HepG2 (cell line): ENCODE data around the gene TLE2. TPM values are rescaled to one million over a fixed set of nuclear protein-coding genes. Genes with fewer than 3 reads are reported as not detected.

Experiments used
- ADNP ChIP-seq: sonication (generic); formaldehyde crosslinking; IDR thresholded peaks from 2 replicates; pipeline ENCODE4 v1.4.0; 2020; ENCODE audit warnings: missing genetic modification reagents
- FOXA3 ChIP-seq: IDR thresholded peaks from 2 replicates; pipeline ENCODE4 v1.6.1; 2016; ENCODE audit warnings: missing genetic modification reagents, missing compliant biosample characterization
- HBP1 ChIP-seq: IDR thresholded peaks from 2 replicates; pipeline ENCODE4 v1.6.1; 2016; ENCODE audit warnings: low read depth, control low read depth
- JUND ChIP-seq: sonication (generic); formaldehyde crosslinking; IDR thresholded peaks from 2 replicates; pipeline ENCODE4 v1.8.0; 2022; ENCODE audit warnings: mild to moderate bottlenecking, missing genetic modification reagents
- MED1 ChIP-seq: sonication (generic); formaldehyde crosslinking; IDR thresholded peaks from 2 replicates; pipeline ENCODE4 v1.4.0; 2020; ENCODE audit warnings: missing genetic modification reagents
- PATZ1 ChIP-seq: sonication (generic); formaldehyde crosslinking; IDR thresholded peaks from 2 replicates; pipeline ENCODE4 v1.4.0; 2020; ENCODE audit warnings: missing genetic modification reagents
- PHF21A ChIP-seq: sonication (generic); formaldehyde crosslinking; IDR thresholded peaks from 2 replicates; pipeline ENCODE4 v1.5.0; 2020; ENCODE audit warnings: mild to moderate bottlenecking, missing genetic modification reagents
- ZMYM2 ChIP-seq: sonication (generic); formaldehyde crosslinking; IDR thresholded peaks from 2 replicates; pipeline ENCODE4 v1.8.0; 2022; ENCODE audit warnings: mild to moderate bottlenecking, missing genetic modification reagents
- polyA plus RNA-seq, 8 experiments: library from polyadenylated mRNA; depleted of rRNA in 3 of 8; stranded (reverse) in 7 of 8; unstranded in 1 of 8; fragments of >200 nt; fragmentation: Illumina TruSeq in 4 of 8; extraction: Trizol in 4 of 8; gene quantifications; 2 replicates each; pipeline versions ENCODE4 v1.2.1 to v1.2.3, GENCODE V29; 2011 to 2016; ENCODE audit warnings: low read depth in 4 of 8, missing spikeins in 1 of 8, mixed read lengths in 1 of 8; ENCODE audit not compliant: insufficient read depth in 1 of 8
- total RNA-seq, 5 experiments: library from RNA; depleted of rRNA; stranded (reverse); fragments of >200 nt; fragmentation: Illumina TruSeq; extraction: Trizol; gene quantifications; 2 replicates each; pipeline ENCODE4 v1.2.3, GENCODE V29; 2016; ENCODE audit warnings: low read depth in 1 of 5
- TF ChIP-seq, protein P1 (sequence below): sonication (generic); formaldehyde crosslinking; IDR thresholded peaks from 2 replicates; pipeline ENCODE4 v1.4.0; 2020; ENCODE audit warnings: mild to moderate bottlenecking, missing genetic modification reagents
- TF ChIP-seq, protein P2 (sequence below): sonication (generic); formaldehyde crosslinking; conservative IDR thresholded peaks from 2 replicates; pipeline ENCODE4 v1.4.0; 2020; ENCODE audit warnings: mild to moderate bottlenecking, missing genetic modification reagents, moderate library complexity
- TF ChIP-seq, protein P3 (sequence below): sonication (generic); formaldehyde crosslinking; IDR thresholded peaks from 2 replicates; pipeline ENCODE4 v1.8.0; 2022; ENCODE audit warnings: missing genetic modification reagents, mild to moderate bottlenecking, inconsistent platforms, borderline replicate concordance
- TF ChIP-seq, protein P4 (sequence below): sonication (generic); formaldehyde crosslinking; IDR thresholded peaks from 2 replicates; pipeline ENCODE4 v1.5.0; 2020; ENCODE audit warnings: mild to moderate bottlenecking, missing genetic modification reagents, borderline replicate concordance

Gene TLE2
- total and polyA plus RNA-seq, 2 of the 13 experiments (the other 11 are each of a cell fraction or from before 2014, with no cell fraction given): 0.07 to 0.81 TPM

DNA sequence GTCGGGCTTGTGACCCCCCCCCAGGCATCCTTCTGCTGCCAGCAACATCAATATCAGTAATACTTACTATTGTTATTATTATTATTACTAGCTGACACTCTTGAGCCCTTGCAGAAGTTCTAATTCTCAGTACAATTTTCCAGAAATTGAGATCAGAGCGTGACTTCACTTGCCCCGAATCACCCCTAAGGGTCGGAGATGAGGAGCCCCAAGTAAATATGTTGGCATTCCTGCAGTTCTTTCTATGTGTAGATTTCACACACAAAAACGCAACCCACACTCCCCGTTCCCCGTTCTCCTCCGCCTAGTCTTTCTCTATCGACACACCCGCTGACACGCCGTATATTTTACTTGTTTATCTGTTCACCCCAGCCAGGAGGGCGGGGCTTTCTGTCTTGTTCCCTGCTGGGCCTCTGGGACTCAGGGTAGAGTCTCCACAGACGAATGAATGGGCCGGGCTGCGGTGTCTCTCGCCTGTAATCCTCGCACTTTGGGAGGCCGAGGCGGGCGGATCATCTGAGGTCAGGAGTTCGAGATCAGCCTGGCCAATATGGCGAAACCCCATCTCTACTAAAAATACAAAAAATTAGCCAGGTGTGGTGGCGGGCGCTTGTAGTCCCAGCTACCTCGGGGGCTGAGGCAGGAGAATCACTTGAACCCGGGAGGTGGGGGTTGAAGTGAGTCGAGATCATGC is 18.6 kb upstream of the TLE2 start (continued):
- peak; percentile 48; the same call in 1 of the 2 replicates for TF ChIP-seq PHF21A (CRISPR knock-in tag)
- TF ChIP-seq, protein P1, sequence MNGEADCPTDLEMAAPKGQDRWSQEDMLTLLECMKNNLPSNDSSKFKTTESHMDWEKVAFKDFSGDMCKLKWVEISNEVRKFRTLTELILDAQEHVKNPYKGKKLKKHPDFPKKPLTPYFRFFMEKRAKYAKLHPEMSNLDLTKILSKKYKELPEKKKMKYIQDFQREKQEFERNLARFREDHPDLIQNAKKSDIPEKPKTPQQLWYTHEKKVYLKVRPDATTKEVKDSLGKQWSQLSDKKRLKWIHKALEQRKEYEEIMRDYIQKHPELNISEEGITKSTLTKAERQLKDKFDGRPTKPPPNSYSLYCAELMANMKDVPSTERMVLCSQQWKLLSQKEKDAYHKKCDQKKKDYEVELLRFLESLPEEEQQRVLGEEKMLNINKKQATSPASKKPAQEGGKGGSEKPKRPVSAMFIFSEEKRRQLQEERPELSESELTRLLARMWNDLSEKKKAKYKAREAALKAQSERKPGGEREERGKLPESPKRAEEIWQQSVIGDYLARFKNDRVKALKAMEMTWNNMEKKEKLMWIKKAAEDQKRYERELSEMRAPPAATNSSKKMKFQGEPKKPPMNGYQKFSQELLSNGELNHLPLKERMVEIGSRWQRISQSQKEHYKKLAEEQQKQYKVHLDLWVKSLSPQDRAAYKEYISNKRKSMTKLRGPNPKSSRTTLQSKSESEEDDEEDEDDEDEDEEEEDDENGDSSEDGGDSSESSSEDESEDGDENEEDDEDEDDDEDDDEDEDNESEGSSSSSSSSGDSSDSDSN: peak; percentile 60
- TF ChIP-seq JUND (CRISPR knock-in tag): no peak
- 0 out of 2 replicates have a peak, but pooled peaks have one; percentile 72 for TF ChIP-seq HBP1
- TF ChIP-seq, protein P2, sequence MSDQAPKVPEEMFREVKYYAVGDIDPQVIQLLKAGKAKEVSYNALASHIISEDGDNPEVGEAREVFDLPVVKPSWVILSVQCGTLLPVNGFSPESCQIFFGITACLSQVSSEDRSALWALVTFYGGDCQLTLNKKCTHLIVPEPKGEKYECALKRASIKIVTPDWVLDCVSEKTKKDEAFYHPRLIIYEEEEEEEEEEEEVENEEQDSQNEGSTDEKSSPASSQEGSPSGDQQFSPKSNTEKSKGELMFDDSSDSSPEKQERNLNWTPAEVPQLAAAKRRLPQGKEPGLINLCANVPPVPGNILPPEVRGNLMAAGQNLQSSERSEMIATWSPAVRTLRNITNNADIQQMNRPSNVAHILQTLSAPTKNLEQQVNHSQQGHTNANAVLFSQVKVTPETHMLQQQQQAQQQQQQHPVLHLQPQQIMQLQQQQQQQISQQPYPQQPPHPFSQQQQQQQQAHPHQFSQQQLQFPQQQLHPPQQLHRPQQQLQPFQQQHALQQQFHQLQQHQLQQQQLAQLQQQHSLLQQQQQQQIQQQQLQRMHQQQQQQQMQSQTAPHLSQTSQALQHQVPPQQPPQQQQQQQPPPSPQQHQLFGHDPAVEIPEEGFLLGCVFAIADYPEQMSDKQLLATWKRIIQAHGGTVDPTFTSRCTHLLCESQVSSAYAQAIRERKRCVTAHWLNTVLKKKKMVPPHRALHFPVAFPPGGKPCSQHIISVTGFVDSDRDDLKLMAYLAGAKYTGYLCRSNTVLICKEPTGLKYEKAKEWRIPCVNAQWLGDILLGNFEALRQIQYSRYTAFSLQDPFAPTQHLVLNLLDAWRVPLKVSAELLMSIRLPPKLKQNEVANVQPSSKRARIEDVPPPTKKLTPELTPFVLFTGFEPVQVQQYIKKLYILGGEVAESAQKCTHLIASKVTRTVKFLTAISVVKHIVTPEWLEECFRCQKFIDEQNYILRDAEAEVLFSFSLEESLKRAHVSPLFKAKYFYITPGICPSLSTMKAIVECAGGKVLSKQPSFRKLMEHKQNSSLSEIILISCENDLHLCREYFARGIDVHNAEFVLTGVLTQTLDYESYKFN (CRISPR knock-in tag): peak; percentile 32; the same call in 1 of the 2 replicates
- TF ChIP-seq, protein P3, sequence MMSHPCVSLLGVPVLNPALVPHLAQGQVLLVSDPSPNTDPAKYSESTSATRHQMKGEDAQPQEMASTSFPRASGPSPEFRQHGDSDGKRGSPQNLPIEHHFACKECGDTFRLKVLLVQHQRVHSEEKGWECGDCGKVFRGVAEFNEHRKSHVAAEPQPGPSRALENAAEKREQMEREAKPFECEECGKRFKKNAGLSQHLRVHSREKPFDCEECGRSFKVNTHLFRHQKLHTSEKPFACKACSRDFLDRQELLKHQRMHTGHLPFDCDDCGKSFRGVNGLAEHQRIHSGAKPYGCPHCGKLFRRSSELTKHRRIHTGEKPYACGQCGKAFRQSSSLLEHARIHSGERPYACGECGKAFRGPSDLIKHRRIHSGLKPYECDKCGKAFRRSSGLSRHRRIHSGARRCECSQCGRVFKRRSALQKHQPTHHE (CRISPR knock-in tag): no peak
- peak; percentile 21; the same call in 1 of the 2 replicates for TF ChIP-seq FOXA3 (CRISPR knock-in tag)
- TF ChIP-seq, protein P4, sequence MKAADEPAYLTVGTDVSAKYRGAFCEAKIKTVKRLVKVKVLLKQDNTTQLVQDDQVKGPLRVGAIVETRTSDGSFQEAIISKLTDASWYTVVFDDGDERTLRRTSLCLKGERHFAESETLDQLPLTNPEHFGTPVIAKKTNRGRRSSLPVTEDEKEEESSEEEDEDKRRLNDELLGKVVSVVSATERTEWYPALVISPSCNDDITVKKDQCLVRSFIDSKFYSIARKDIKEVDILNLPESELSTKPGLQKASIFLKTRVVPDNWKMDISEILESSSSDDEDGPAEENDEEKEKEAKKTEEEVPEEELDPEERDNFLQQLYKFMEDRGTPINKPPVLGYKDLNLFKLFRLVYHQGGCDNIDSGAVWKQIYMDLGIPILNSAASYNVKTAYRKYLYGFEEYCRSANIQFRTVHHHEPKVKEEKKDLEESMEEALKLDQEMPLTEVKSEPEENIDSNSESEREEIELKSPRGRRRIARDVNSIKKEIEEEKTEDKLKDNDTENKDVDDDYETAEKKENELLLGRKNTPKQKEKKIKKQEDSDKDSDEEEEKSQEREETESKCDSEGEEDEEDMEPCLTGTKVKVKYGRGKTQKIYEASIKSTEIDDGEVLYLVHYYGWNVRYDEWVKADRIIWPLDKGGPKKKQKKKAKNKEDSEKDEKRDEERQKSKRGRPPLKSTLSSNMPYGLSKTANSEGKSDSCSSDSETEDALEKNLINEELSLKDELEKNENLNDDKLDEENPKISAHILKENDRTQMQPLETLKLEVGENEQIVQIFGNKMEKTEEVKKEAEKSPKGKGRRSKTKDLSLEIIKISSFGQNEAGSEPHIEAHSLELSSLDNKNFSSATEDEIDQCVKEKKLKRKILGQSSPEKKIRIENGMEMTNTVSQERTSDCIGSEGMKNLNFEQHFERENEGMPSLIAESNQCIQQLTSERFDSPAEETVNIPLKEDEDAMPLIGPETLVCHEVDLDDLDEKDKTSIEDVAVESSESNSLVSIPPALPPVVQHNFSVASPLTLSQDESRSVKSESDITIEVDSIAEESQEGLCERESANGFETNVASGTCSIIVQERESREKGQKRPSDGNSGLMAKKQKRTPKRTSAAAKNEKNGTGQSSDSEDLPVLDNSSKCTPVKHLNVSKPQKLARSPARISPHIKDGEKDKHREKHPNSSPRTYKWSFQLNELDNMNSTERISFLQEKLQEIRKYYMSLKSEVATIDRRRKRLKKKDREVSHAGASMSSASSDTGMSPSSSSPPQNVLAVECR (CRISPR knock-in tag): peak; percentile 48; the same call in 1 of the 2 replicates
- peak; percentile 28; the same call in 1 of the 2 replicates for TF ChIP-seq MED1 (CRISPR knock-in tag)
- TF ChIP-seq ADNP (CRISPR knock-in tag): 0 out of 2 replicates have a peak, but pooled peaks have one; percentile 35
- TF ChIP-seq PATZ1: peak; percentile 33; the same call in 1 of the 2 replicates
- TF ChIP-seq ZMYM2 (CRISPR knock-in tag): peak; percentile 59; the same call in 1 of the 2 replicates
